GM12865 (cell line): ENCODE data around the gene KIAA0319L.
A peak's percentile ranks its signal among the peaks of the same experiment; 100 is the strongest.

ENCODE experiments used
- DNase-seq: peaks from one replicate; pipeline ENCODE4 v3.0.0; 2010; ENCODE audit warnings: low read depth
- H3K4me3 ChIP-seq: 2 replicates; pipeline ENCODE4 v1.5.1; 2011; ENCODE audit warnings: mild to moderate bottlenecking, low read depth, low read length, control low read depth
- TF ChIP-seq, protein P1 (sequence below): IDR thresholded peaks from 2 replicates; pipeline ENCODE4 v1.5.1; 2011; ENCODE audit warnings: low read length, control low read depth, low read depth, inconsistent platforms; ENCODE audit not compliant: insufficient read depth; ENCODE audit errors: missing control alignments

The KIAA0319L gene

DNA sequence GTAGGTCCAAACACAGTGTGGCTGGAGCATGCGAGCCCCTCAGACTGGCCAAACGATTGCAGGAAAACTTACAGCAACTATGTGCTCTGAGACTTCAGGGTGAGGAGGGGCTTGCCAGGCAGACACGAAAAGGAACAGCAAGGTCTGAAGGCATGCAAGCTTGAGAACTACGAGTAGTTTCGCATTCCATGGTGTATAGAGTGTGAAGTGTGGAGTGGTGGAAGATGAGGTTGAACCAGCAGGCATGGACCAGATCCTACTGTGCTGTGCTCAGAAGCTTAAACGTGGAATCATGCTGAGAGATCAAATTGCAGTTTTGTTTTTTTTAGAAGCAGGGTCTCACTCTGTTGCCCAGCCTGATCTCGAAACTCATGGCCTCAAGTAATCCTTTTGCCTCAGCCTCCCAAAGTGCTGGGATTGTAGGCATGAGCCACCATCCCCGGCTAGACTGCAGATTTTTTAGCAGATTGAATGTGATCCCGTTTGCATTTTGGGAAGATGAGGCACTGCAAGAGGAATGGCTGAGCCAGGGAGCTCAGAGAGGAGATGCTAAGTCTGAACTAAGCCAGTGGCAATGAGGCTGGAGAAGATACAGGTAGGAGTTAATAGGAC is 10.8 kb upstream of the KIAA0319L start:
- H3K4me3 ChIP-seq: no peak overlapping the region
- TF ChIP-seq, protein P1, sequence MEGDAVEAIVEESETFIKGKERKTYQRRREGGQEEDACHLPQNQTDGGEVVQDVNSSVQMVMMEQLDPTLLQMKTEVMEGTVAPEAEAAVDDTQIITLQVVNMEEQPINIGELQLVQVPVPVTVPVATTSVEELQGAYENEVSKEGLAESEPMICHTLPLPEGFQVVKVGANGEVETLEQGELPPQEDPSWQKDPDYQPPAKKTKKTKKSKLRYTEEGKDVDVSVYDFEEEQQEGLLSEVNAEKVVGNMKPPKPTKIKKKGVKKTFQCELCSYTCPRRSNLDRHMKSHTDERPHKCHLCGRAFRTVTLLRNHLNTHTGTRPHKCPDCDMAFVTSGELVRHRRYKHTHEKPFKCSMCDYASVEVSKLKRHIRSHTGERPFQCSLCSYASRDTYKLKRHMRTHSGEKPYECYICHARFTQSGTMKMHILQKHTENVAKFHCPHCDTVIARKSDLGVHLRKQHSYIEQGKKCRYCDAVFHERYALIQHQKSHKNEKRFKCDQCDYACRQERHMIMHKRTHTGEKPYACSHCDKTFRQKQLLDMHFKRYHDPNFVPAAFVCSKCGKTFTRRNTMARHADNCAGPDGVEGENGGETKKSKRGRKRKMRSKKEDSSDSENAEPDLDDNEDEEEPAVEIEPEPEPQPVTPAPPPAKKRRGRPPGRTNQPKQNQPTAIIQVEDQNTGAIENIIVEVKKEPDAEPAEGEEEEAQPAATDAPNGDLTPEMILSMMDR: no peak
- no peak for DNase-seq

DNA sequence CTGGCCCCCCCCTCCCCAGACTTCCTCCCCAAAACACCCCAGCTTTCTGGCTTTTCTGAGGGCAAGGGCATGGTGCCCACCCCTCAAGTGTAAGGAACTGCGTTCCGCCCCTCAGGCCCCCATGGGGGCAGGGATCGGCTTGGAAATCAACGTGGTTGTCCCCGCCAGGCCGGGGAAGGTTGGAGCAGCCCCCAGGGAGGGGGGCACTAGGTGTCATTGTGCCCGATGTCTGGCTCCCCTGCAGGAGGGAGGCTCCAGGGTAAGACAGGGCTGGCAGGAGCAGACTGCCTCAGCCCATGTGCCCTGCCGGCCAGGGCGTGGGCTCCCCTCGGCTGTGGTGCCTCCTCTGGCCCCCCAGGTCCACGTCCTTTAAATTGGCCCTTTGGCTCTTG is 8.5 kb upstream of the KIAA0319L start:
- no peak overlapping the region for H3K4me3 ChIP-seq
- DNase-seq: no peak
- TF ChIP-seq, protein P1: no peak

DNA sequence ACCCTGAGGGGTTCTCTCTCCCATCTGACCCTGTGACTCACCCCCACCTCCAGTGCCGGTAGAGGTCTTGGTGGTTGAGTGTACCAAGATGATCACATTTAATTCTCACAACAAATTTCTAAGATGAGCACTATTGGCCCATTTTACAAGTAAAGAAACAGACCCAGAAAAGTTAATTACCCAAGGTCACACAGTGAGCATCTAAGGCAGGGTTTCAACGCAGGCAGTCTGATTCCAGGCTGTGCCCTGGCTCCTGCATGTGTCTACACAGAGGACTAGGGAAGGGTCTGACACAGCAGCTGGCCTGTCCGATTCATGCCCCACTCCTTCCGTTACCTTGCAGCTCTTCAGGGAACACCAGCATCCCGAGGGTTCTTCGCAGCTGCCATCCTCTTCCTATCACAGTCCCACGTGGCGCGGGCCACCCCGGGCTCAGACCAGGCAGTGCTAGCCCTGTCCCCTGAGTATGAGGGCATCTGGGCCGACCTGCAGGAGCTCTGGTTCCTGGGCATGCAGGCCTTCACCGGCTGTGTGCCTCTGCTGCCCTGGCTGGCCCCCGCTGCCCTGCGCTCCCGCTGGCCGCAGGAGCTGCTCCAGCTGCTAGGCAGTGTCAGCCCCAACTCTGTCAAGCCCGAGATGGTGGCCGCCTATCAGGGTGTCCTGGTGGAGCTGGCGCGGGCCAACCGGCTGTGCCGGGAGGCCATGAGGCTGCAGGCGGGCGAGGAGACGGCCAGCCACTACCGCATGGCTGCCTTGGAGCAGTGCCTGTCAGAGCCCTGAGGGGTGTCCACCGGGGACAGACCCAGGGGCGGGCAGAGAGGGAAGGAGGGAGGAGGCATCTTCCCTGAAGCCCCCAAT is 7.9 kb upstream of the KIAA0319L start:
- H3K4me3 ChIP-seq: no peak overlapping the region
- TF ChIP-seq, protein P1: no peak

DNA sequence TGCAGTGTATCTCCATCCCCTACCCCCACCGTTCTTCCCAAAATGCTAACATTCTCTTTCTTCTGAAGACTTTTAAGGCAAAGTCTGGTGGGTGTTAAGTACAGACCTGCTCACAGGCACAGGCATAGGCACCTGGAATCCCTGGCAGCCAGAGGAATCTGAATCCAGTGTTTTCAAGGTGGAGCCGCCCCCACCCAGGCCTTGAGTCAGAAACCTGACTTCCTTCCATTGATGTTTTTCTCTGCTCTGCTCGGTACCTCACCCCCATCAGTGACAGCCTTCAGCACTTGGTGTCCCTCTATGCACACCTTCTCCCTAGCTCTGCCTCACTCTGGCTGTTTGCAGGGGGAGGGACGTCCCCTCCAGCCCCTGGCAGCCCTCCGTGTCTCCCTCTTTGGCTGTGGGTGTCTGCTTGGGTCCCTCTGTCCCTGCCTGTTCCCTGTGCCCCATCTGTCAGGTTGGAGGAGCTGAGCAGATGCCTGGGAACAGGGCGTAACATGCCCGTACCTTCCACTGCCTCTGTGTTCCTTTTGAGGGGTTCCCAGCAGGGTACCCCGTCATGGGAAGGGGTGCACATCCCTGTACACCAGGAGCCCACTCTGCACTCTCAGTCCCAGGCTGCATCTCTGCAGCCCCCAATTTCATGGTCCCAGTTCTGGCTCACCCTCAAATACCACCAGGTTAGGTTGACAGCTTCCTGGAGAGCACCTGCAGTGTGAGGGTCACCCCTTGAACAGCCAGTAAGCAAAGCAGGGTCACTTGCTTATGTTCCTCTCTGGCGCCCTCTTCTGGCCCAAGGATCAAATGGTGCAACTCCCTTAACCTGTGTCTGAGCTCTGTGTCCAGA is 7.1 kb upstream of the KIAA0319L start:
- H3K4me3 ChIP-seq: no peak overlapping the region
- TF ChIP-seq, protein P1: peak; percentile 88
- DNase-seq: peak; percentile 90

More for the DNA sequence above, 7.9 kb upstream of the KIAA0319L start:
- DNase-seq: no peak

DNA sequence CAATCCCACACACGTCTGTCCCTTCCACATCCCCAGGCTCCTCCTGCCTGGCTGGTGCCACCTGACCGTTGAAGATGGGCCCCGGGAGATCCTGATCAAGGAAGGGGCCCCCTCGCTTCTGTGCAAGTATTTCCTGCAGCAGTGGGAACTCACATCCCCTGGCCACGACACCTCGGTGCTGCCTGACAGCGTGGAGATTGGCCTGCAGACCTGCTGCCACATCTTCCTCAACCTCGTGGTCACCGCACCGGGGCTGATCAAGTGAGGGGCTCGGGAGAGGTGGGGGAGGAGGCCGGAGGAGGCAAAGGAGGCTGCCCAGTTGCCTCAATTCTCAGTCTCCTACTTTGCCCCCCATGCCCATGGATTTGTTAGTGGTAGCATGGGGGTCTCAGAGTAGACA is 6.0 kb upstream of the KIAA0319L start:
- no peak for DNase-seq
- TF ChIP-seq, protein P1: no peak
- no peak overlapping the region for H3K4me3 ChIP-seq

DNA sequence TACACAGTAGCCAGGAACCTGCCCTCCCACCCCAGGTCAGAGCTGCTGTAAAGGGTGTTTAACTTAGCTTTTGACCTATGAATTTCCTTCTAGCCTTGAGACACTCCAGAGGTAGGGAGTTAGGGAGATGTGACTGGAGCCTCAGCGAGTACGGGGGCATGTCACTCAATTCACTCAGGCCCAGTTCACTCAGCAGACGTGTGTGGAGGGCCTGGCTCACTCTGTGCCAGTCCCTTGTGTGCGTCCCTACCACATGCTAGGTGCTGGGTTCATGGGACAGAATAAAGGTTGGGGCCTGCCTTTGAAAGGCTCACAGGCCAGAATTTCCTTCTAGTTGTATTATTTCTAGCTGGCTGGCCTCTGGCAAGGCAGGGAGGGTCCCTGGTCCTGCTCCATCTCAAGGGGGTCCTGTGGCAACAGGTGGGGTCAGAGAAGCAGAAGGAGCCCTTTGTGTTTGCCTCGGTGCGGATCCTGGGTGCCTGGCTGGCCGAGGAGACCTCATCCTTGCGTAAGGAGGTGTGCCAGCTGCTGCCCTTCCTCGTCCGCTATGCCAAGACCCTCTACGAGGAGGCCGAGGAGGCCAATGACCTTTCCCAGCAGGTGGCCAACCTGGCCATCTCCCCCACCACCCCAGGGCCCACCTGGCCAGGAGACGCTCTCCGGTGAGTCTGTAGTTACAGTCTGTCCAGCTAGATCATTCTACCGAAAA is 4.9 kb upstream of the KIAA0319L start:
- no peak for DNase-seq
- TF ChIP-seq, protein P1: no peak
- H3K4me3 ChIP-seq: no peak overlapping the region
